ENCODE results near the gene TMEM138.

The TMEM138 gene

DNA sequence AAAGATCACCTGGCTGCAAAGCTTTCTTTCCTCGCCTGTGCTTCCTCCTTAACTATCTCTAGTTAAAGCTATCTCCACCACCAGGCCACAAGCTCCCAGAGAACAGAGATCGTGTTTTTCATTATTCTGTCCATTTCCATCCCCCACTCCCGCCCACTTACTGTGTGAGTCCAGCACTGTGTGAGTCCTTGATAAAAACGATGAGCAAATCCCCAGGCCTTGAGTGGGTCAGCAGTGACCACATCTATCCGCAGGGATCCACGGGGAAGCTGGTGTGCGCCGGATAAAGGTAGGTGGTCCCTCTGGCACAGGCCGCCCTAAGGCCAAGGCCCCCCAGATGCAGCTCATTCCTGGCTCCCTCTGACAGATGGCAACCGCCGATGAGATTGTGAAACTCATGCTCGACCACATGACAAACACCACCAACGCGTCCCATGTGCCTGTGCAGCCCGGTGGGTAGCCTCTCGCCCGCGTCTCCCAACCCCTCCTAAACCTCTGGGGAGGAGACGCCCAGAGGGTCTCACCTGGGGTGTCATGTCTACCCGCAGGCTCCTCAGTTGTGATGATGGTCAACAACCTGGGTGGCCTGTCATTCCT is 19.9 kb upstream of the TMEM138 start:
- DNase-seq (ENCODE audit: low read depth): no peak

DNA sequence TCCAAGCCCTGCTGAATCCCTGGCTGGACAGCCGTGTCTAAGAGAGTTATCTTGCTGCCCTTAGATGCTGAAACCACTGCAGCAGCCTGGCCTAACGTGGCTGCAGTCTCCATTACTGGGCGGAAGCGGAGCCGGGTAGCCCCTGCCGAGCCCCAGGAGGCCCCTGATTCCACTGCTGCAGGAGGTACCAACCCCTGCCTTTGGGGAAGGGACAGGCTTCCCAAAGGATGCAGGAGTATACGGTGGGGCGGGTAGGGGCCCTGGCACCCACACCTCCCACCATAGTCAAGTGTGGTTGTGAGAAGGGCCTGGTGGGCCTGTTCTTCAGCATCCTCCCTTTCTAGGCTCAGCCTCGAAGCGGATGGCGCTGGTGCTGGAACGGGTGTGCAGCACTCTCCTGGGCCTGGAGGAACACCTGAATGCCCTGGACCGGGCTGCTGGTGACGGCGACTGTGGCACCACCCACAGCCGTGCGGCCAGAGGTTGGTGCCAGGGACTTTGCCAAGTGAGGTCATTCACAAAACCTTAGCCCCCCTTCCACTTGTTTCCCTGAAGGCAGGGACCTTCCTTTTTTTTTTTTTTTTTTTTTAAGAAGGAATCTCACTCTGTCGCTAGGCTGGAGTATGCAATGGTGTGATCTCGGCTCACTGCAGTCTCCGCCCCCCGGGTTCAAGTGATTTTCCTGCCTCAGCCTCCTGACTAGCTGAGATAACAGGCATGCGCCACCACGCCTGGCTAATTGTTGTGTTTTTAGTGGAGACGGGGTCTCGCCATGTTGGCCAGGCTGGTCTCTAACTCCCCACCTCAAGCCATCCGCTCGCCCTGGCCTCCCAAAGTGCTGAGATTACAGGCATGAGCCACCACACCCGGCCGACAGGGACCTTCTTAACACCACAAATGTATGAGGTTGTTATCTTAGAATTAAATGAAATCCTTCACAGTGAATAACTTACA is 18.1 kb upstream of the TMEM138 start:
- no peak for DNase-seq (ENCODE audit: low read depth)

- no peak for DNase-seq (ENCODE audit: low read depth)
Measured at GRCh38 chr11:61345170-61345610, 17.0 kb upstream of the TMEM138 start.

DNA sequence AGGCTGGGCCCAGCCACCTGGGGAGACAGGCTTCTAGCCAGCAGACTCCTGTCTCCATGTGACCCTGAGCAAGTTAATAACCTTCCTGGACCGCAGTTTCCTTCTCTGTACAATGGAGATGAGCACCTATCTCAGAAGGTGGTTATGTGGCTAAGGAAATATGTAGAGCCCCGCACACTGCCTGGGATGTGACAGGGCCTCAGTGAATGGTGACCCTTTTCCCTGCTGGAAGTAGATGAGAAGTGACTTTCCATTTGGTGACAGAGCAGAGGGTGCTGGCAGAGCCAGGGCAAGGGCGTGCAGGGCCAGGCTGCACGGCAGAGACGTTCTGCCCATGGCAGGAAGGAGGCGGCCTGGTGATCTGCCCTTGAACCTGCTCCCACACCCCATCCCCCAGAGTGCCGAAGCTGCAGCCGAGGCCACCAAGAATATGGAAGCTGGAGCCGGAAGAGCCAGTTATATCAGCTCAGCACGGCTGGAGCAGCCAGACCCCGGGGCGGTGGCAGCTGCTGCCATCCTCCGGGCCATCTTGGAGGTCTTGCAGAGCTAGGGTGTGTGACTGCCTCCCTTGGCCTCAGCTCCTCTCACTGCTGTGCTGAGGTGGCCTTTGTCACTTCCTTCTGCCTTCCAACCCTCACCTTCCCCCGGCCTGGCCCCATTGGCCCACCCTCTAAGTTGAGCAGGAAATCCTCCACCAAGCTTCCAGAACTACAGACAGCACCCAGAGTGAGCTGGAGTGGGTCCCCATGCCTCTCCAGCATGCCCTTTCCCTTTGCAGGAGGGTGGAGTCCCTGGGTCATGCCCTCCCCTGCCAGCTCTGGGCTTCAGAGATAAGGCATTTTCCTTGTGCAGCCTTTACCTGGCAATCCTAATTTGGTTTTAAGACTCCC is 16.0 kb upstream of the TMEM138 start:
- DNase-seq (ENCODE audit: low read depth): no peak

GRCh38 chr11:61347916-61348461 is 14.2 kb upstream of the TMEM138 start:
- DNase-seq (ENCODE audit: low read depth): no peak

DNA sequence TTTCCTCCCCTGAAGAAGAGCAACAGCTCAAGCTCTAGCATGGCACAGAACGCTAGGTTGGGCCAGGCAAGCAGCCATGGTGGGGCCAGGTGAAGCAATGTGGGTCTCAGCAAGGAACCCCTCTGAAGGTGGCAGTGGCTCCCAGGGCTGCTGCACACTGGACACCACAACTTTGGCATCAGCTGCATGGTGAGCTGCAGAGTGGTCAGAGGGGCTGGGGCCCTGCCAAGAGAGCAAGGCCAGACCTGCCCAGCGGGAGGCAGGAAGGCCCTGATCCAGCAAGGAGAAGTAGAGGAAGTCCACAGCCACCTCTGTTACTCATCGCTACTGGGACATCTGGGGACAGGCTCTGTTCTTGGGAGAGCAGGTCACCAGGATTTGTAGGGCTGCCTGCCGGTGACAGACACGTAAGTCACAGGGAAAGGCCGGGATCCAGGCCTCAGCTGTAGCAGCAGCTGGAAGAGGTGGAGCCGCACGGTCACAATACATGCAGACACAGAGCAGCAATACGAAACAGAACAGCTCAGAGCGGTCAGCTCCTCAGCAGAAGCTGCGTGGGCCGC is 12.9 kb upstream of the TMEM138 start:
- DNase-seq (ENCODE audit: low read depth): no peak

DNA sequence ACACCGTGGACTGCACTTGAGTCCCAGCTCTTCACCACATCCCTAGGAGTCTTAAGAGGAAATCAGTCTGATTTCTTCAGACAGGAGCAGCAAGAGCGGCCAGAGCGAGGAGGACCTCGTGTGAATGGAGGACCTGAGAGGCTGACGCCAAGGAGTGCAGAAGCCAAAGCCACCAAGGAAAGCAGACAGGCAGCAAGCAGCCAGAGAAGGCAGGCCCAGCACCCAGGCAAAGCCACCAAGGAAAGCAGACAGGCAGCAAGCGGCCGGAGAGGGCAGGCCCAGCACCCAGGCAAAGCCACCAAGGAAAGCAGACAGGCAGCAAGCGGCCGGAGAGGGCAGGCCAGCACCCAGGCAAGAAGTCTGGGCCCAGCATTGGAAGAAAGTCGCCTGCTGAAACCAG is 12.3 kb upstream of the TMEM138 start:
- no peak for DNase-seq (ENCODE audit: low read depth)

DNA sequence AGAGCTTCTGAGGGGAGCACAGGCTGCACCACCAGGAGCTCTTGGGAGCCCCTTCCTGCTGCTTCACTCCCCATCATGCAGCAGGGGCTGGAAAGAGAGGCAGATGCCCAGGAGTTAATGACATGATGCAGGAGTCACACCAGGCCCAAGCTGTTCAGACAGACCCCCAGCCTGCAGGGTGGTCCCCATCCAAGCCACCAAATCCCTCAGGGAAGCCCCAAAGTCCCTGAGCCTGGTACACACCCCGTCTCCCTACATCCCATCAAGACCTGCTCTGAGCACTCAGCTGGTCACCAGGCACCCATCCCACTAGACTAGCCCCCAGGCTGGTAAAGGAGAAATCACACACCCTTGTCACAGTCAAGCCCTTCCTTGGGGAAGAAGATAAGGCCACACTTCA is 11.8 kb upstream of the TMEM138 start:
- DNase-seq (ENCODE audit: low read depth): no peak

DNA sequence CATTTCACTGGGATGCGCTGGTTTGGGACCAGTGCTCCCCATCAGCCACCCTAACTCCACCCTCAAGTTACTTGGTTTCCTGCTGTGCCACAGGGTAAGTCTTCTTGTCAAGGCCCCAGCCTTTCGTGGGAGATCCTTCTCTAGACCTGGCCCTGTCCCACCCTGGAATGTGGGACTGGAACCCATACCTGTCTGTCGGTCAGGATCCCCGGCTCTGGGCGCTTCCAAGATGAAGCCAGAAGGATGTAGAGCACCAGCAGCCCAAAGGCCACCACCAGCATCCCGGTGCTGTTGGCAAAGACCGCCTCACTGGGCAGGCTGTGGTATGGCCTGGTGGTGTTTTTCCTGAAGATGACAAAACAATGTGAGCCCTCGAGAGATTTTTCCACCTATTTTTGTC is 11.4 kb upstream of the TMEM138 start:
- DNase-seq (ENCODE audit: low read depth): no peak

DNA sequence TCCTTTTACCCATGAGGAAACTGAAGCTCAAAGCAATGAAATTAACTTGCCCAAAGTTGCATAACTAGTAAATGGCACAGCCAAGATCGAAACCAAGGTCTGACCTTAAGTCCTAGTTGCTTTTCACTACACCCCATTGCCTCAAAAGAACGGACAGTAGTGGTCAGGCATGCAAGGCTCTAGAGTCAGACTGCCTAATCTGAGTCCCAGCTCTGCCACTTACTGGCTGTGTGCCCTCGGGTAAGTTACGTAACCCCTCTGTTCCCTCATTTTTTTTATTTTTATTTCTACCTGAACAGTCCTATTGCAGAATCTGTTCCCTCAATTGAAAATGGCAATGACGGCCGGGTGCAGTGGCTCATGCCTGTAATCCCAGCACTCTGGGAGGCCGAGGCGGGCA is 10.1 kb upstream of the TMEM138 start:
- DNase-seq (ENCODE audit: low read depth): peak; percentile 44

- no peak for DNase-seq (ENCODE audit: low read depth)
Measured at GRCh38 chr11:61353131-61354067, 8.8 kb upstream of the TMEM138 start.

DNA sequence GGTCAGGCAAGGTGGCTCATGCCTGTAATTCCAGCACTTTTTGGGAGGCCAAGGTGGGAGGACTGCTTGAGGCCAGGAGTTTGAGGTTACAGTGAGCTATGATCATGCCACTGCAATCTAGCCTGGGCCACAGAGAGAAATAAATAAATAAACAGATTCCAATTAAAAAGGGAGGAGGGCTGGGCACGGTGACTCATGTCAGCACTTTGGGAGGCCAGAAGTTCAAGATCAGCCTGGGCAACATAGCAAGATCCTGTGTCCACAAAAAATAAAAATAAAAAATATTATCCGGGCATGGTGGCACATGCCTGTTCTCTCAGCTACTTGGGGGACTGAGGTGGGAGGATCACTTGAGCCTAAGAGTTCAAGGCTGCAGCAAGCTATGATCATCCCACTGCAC is 8.0 kb upstream of the TMEM138 start:
- DNase-seq (ENCODE audit: low read depth): no peak

DNA sequence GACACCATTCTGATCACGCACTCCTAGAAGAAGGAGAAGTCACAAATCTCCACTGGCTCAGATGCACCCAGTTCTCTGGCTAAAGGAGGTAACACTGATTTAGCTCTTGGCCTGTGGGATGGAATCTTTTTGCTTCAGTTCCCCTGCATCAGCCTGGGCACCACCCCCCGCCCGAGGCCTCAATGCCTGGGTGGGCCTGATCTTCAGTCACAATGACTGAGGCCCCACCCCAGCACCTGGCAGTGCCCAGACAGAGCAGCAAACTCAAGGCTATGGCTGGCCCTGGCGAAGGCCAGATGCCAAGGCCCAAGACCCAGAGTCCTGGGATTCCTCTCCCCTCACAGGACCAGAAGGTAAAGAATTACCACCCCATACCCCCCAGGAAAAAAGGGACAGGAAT is 5.5 kb upstream of the TMEM138 start:
- DNase-seq (ENCODE audit: low read depth): no peak

- DNase-seq (ENCODE audit: low read depth): no peak
Measured at GRCh38 chr11:61357233-61357893, 4.8 kb upstream of the TMEM138 start.

GRCh38 chr11:61357894-61358239 is 4.3 kb upstream of the TMEM138 start:
- no peak for DNase-seq (ENCODE audit: low read depth)

DNA sequence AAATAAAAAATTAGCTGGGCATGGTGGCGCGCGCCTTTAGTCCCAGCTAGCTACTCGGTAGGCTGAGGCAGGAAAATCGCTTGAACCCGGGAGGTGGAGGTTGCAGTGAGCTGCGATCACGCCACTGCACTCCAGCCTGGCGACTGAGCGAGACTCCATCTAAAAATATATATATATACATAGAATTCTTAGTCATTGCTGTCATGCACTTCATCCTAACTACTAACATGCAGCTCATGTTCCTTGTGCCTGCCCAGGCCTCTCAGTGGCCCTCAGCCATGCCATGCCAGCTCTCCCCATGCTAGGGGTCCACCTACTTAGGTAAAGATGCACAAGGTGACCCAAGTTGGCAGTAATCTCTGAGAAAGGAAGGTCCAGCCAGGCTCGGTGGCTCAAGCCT is 3.6 kb upstream of the TMEM138 start:
- DNase-seq (ENCODE audit: low read depth): no peak

- DNase-seq (ENCODE audit: low read depth): no peak
Measured at GRCh38 chr11:61359516-61359915, 2.7 kb upstream of the TMEM138 start.

DNA sequence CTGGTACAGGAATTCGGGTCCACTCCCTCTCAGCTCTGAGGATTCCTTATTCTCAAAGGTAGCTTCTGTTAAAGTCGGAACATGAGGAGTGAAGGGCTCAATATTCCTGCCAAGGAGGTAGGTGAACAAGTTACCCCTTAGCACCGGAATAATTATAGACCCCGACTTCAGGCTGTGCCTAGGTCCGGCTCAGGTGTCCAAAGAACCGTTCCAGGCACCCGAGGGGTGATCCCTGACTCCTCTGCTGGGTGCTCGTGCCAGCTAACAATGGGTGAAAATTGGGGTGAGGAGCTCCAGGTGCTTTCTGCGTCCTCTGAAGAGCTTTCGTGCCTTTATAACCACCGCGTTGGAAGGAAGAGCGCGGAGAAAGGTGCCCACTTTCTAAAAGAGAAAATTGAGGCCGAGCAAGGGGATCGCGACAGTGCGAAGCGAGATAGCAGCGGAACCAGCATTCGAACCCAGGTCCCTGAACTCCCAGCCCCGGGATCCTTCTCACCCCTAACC is 885 bp upstream of the TMEM138 start:
- no peak for DNase-seq (ENCODE audit: low read depth)

GRCh38 chr11:61362542-61362875 is 335 bp downstream of the TMEM138 start:
- DNase-seq (ENCODE audit: low read depth): peak; percentile 46

DNA sequence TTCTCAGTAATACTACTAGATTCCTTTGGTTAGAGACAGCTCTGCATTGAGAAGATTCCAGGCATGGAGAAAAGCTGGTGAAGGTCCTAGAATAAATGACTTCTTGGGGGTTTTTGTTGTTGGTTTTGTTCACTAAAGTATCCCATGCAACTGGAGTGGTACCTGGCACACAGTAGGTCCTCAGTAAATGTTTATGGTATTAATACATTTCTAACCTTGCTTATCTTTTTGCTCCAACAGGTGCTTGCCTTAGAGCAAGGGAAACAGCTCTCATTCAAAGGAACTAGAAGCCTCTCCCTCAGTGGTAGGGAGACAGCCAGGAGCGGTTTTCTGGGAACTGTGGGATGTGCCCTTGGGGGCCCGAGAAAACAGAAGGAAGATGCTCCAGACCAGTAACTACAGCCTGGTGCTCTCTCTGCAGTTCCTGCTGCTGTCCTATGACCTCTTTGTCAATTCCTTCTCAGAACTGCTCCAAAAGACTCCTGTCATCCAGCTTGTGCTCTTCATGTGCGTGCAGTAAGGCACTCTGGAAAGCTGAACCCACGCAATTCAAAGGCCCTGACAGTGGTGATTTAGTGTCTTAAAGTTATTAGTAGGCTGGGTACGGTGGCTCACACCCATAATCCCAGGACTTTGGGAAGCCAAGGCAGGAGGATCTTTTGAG is 2.0 kb downstream of the TMEM138 start:
- no peak for DNase-seq (ENCODE audit: low read depth)
